PFSK-1 (cell line): ENCODE results near the gene SMOC2.

Experiments
- FOXP2 ChIP-seq: optimal IDR thresholded peaks from 2 replicates; pipeline ENCODE3; 2011; ENCODE audit warnings: borderline replicate concordance, control low read depth, inconsistent platforms; ENCODE audit not compliant: insufficient read depth; ENCODE audit errors: extremely low read length, extremely low read depth
- POLR2AphosphoS5 ChIP-seq: IDR thresholded peaks from 2 replicates; pipeline ENCODE4 v1.6.1; 2012; ENCODE audit warnings: low read depth, mild to moderate bottlenecking, control low read depth, low read length, moderate library complexity
- SIN3A ChIP-seq: IDR thresholded peaks from 2 replicates; pipeline ENCODE4 v1.6.1; 2012; ENCODE audit warnings: mild to moderate bottlenecking, low read length, moderate library complexity, borderline replicate concordance; ENCODE audit not compliant: insufficient read depth
- TAF1 ChIP-seq: IDR thresholded peaks from 2 replicates; pipeline ENCODE4 v1.6.1; 2012; ENCODE audit warnings: low read length, control low read depth, borderline replicate concordance; ENCODE audit not compliant: insufficient read depth
- TF ChIP-seq, protein P1 (sequence below), 2 experiments: IDR thresholded peaks; 2 replicates each; pipeline versions ENCODE4 v1.6.1 to v1.8.0; 2011 to 2012; ENCODE audit warnings: low read depth in 2 of 2, low read length in 2 of 2, control low read depth in 1 of 2, inconsistent platforms in 1 of 2, mild to moderate bottlenecking in 1 of 2, moderate library complexity in 1 of 2; ENCODE audit not compliant: insufficient read depth in 1 of 2

Gene SMOC2

DNA sequence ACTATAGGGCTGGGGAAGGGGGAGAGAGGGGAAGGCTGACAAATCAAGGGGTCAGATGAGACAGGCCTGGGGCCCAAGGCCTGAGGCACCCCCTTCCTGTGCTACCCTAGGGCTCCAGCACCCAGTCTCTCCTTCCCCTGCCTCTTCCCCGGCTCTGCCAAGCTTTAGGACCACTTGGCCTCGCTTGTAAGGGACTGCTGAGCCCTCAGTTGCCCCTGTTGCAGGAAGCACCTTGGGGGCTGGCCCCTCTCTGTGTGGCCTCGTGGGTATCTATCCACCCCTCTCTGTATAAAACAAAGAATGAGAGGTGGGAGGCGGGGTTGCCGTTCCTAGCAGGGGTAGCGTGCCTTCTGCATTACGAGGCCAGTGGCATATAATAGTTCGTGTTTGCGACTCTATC is 21.4 kb upstream of the SMOC2 start:
- TF ChIP-seq TAF1: no peak
- TF ChIP-seq SIN3A: no peak
- TF ChIP-seq, protein P1, sequence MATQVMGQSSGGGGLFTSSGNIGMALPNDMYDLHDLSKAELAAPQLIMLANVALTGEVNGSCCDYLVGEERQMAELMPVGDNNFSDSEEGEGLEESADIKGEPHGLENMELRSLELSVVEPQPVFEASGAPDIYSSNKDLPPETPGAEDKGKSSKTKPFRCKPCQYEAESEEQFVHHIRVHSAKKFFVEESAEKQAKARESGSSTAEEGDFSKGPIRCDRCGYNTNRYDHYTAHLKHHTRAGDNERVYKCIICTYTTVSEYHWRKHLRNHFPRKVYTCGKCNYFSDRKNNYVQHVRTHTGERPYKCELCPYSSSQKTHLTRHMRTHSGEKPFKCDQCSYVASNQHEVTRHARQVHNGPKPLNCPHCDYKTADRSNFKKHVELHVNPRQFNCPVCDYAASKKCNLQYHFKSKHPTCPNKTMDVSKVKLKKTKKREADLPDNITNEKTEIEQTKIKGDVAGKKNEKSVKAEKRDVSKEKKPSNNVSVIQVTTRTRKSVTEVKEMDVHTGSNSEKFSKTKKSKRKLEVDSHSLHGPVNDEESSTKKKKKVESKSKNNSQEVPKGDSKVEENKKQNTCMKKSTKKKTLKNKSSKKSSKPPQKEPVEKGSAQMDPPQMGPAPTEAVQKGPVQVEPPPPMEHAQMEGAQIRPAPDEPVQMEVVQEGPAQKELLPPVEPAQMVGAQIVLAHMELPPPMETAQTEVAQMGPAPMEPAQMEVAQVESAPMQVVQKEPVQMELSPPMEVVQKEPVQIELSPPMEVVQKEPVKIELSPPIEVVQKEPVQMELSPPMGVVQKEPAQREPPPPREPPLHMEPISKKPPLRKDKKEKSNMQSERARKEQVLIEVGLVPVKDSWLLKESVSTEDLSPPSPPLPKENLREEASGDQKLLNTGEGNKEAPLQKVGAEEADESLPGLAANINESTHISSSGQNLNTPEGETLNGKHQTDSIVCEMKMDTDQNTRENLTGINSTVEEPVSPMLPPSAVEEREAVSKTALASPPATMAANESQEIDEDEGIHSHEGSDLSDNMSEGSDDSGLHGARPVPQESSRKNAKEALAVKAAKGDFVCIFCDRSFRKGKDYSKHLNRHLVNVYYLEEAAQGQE (IDR thresholded peaks at IDR 0.05; ENCODE audit: insufficient read depth in 1 of 2, low read depth in 2 of 2, low read length in 2 of 2): no peak
- TF ChIP-seq POLR2AphosphoS5: no peak
- TF ChIP-seq FOXP2: no peak

DNA sequence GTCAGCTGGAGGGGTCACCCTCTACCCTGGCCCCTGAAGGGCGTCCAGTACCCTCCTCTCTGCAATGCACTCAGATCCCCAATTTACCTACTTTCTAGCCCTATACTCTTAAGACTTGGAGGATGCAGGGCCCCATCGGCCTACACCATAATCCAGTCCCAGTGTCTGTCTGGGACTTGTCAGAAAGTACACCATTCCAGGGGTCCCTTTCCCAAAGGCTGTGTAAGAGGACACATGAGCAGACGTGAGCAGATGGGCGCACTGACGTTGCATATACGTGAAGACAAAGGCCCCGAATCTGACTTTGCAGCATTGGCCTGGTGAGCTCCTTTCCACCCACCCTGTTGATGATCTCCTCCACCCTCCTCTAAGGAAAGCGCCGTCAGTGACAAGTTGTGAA is 20.9 kb upstream of the SMOC2 start:
- TF ChIP-seq, protein P1 (IDR thresholded peaks at IDR 0.05; ENCODE audit: insufficient read depth in 1 of 2, low read depth in 2 of 2, low read length in 2 of 2): no peak
- no peak for TF ChIP-seq POLR2AphosphoS5
- no peak for TF ChIP-seq FOXP2
- TF ChIP-seq TAF1: no peak
- TF ChIP-seq SIN3A: no peak

DNA sequence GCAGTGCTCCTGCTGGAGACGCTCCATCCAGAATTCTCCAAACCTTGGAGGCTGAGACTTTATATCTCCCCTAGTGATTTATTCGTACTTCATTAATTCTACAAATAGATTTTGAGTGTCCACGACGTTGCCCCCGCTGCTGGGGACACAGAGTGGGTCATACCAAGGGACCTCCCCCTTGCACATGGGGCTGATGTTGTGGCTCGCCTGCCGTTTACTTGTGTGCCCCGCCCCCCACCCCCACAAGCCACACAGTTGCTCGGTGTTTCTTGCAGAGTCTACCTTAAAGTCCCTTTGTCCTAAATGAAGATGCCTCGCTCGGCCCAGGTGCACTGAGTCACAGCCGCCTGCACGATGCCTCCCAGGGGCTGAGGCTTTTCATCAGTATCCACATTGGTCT is 20.3 kb upstream of the SMOC2 start:
- TF ChIP-seq POLR2AphosphoS5 (no peak), FOXP2 (no peak)

DNA sequence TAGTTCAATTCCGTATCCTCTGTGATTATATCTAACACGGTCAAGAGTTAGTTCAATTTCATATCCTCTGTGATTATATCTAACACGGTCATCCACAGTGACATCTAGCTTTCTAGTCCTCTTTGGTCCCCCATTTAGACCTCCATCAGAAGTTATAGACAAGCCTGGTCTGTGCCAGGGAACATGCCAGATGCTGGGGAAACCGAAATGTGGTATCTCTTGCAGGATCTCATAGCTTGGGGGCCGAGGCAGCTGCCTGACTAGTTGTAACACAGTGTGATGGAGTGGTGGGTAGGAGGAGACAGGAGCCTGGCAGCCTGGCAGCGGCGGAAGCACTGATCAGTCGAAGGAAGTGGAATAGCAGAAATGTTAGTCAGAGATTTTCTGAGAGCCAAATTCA is 13.8 kb upstream of the SMOC2 start:
- TF ChIP-seq FOXP2 (no peak), TAF1 (no peak), POLR2AphosphoS5 (no peak), SIN3A (no peak)
- TF ChIP-seq, protein P1 (IDR thresholded peaks at IDR 0.05; ENCODE audit: insufficient read depth in 1 of 2, low read depth in 2 of 2, low read length in 2 of 2): no peak

DNA sequence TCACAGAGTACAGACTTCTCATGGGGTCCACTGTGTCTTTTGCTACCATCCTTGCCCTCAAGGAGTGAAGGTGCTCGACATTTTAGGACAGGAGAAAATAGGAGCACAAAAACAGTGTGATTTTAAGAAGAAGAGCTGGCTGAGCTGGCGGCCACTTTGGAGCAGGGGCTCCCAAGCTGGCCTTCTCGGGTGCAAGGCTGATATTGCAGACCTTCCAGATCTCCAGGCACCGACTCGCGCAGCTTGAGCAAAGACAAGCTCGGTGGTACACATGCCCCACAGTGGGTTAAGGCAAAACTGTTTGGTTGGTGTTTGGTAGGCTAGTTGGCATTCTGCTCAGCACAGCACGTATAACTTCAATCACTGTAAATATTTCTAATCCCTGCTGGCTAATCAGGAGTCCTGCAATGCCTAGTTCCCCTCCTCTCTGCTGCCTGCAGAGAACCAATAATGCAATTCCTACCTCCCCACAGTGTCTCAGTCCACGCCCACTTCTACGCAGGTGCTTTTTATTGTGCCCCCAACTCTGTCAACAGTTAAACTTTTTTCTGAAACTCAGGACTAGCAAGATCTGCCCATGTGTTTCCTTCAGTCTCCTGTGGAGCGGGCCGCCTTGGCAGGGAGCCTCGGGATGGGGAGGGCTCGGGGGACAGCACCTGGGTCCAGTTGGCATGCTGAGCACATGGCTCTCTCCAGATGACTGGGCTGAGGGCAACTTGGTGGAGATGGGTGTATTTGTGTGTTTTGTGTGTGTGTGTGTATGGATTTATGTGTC is 12.7 kb upstream of the SMOC2 start:
- TF ChIP-seq SIN3A (no peak), TAF1 (no peak), POLR2AphosphoS5 (no peak), FOXP2 (no peak)
- TF ChIP-seq, protein P1 (IDR thresholded peaks at IDR 0.05; ENCODE audit: insufficient read depth in 1 of 2, low read depth in 2 of 2, low read length in 2 of 2): no peak
